ENCODE measurements around the gene C1QTNF9.
"Not testable (repeated sequence)": the region's sequence is repeated elsewhere in the genome, so short reads cannot be mapped to it uniquely, and the experiment has no call there.

C1QTNF9 gene

GRCh38 chr13:24284889-24285565 lies 24.4 kb upstream of the C1QTNF9 start:
- no peak for DNase-seq

- no peak for DNase-seq
Measured at GRCh38 chr13:24286624-24287023, 22.8 kb upstream of the C1QTNF9 start.

- no peak for DNase-seq
Measured at GRCh38 chr13:24287748-24288287, 21.6 kb upstream of the C1QTNF9 start.

GRCh38 chr13:24288870-24289269 lies 20.5 kb upstream of the C1QTNF9 start:
- no peak for DNase-seq

DNA sequence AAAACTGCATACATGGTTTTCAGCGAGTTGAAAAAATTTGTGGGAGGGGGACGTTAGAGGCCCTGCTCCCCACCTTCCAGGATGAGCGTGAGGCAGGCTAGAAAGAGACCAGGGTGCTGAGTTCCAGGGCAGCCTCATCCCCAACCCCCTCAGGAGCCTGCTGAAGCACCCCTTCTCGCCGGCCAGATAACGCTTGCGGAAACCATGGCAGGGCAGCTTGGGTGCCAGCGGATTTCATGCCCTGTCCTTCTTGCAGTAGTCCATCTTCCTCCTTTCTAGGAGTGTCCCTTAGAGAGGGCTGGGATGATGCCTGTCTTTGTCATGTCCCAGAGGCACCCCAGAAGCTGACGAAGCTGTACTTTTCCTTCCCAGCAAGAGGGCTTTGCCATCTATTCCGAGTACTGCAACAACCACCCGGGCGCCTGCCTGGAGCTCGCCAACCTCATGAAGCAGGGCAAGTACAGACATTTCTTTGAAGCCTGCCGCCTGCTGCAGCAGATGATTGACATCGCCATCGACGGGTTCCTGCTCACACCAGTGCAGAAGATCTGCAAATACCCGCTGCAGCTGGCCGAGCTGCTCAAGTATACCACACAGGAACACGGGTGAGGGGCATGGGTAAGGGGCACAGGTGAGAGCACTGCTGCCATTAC lies 19.0 kb upstream of the C1QTNF9 start:
- DNase-seq, result no peak

- DNase-seq, result no peak
Measured at GRCh38 chr13:24292481-24292880, 16.9 kb upstream of the C1QTNF9 start.

- DNase-seq, result no peak
Measured at GRCh38 chr13:24293746-24294145, 15.6 kb upstream of the C1QTNF9 start.

DNA sequence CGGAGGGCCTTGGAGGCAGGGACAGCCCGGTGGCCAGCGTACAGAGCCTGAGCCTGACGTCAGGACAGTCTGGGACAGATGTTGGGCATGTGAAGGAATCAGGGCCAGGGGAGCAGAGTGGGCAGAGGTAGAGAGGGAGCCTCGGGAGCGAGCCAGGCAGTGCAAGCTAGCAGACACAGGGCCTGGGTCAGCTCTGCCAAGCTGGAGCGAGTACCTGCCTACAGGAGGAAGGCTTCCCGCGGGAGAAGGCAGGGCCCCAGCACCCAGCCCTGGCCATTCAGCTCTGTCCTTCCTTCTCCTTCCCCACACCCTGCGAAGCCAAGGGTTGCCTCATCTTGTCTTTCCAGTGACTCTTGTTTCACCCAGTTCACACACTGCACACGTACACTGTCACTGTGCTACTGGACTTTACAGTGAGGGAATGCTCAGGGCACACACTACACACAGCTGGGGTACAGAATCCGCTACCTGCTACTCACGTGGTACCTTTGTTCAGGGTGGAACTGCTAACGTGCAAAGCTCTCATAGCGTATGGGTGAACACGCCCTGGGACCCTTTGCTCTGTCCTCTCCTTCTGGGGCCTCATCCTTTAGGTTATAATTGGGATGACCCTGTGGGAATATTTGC lies 9.8 kb upstream of the C1QTNF9 start:
- no peak for DNase-seq

DNA sequence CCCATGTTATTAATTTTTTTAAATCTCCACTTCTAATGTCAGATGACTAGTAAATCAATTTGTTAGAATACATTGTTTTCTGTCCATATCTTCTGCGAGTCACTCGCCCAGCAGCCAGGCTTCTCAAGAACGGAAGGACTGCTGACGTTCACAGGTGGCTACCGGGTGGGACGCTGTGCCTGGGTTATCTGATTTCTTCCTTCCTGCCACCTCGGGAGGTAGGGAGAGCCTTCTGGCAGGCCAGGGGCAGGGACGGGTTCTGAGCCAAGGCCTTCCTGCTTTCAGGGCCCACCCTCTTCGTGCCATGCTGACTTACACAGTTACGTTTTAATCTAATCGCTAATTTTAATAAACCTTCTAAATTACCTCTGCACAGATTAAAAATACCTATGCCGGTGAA lies 7.9 kb upstream of the C1QTNF9 start:
- DNase-seq, result no peak

- DNase-seq, result no peak
Measured at GRCh38 chr13:24301911-24302310, 7.5 kb upstream of the C1QTNF9 start.

DNA sequence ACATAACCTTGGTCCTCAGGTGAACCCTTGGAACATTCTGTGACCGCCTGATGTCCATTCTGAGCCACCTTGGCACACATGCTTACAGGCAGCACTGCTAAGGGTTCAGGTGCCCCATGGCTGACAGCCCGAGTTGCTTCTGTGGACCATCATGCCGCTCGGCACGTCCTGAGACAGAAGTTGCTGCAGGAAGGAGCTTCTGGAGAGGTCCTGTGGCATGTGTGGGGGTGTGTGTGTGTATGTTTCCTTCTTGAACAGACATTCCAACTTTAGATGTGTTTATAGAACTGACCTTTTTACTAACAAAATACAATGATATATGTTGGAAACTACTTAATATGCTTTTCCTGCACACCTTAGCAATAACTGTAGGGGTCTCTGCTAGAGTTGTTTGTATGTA lies 4.8 kb upstream of the C1QTNF9 start:
- DNase-seq, result no peak

GRCh38 chr13:24306632-24307031 lies 2.7 kb upstream of the C1QTNF9 start:
- no peak for DNase-seq

- DNase-seq, result no peak
Measured at GRCh38 chr13:24307211-24308067, 1.9 kb upstream of the C1QTNF9 start.

GRCh38 chr13:24308068-24308445 lies 1.3 kb upstream of the C1QTNF9 start:
- DNase-seq, result no peak

DNA sequence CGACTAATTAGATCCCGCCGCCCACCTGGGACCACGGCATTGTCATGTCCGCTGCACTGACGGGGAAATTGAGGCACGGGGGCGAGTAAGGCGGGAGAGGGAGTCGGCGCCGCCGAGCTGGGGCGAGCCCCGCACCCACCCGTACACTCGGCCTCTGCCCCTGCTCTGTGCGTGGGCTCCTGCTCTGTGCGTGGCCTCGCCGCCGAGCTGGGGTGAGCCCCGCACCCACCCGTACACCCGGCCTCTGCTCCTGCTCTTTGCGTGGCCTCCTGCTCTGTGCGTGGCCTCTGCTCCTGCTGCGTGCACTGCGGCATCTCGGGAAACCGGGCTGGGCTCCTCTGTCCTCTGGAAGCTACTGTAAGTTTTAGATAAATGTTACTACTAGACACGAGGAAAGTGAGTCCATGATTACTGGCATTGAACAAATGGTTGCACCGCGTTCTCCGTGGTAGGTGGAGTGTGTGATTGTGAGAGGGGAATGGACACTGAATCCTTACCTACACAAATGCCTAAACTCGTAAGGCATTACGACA lies 826 bp upstream of the C1QTNF9 start:
- no peak for DNase-seq

DNA sequence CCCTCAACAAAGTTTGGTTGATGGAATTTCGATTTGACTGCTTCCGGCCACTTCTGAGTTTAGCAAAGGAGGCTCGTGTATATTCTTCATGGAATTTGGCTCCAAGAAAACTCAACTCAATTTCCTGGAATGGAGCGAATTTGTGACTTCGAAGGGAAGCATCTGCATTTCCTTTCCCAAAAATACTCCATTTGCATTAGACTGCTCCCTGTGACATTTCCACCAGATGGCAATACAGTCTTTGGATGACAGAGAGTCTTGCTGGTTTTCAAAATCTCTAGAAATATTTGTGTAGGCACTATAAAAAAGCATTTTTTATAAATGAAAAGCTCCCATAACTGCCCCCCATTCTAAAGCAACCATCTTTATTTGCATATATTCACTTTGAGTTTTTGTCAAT lies 4.1 kb downstream of the C1QTNF9 start:
- no peak for DNase-seq

DNA sequence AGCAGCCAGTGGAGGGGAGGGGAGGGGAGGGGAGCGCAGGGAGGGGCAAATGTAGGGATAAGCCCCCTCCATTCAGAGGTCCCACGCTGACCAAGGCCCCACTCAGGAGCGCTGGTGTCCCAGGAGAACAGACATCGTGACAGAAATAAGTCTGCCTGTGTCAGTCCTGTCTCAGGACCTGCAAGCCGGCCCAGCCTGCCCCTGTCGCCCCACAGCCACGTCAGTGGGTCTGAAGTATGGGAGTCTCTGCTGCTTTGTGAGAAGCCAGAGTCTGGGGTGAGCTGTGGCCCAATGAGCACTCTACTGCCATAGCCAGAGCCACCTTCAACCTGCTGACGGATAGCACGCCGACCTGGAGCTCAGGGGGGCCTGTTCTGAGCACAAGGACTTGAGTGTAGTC lies 8.5 kb downstream of the C1QTNF9 start:
- not testable (repeated sequence) for DNase-seq

DNA sequence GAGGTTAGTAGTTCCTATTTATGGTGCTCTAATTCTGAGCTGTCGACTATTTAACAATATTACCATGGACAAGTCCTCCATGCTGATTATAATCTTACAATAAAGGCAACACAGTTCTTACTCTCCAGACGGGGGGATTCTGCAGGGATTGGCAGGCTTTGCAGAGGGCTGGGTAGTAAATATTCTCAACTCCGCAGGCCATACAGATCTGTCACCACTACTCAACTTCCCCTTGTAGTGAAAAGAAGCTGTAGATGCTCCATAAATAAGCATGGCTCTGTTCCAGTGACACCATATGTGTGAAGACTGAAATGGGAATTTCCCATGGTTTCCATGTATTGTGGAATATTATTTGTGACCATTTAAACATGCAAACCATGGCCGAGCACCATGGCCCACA lies 9.5 kb downstream of the C1QTNF9 start:
- DNase-seq, result not testable (repeated sequence)

GRCh38 chr13:24319641-24320040 lies 10.3 kb downstream of the C1QTNF9 start:
- DNase-seq, result not testable (repeated sequence)

- DNase-seq, result not testable (repeated sequence)
Measured at GRCh38 chr13:24321416-24321815, 12.0 kb downstream of the C1QTNF9 start.

DNA sequence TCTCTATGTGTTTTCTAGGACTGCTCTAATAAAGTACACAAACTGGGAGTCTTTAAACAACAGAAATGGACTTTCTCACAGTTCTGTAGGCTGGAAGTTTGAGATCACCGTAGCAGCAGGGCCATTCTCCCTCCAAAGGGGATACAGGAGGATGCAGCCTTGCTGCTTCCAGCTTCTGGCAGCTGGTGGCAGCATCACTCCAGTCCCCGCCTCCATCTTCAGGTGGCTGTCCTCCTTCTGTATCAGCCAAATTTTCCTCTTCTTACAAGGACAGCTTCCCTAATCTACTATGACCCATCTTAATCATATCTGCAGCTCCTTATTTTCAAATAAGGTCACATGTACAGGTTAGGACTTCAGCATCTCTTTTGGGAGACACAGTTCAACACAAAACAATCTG lies 13.1 kb downstream of the C1QTNF9 start:
- not testable (repeated sequence) for DNase-seq

- no peak for DNase-seq
Measured at GRCh38 chr13:24323036-24323738, 13.8 kb downstream of the C1QTNF9 start.

All from activated naive CD4-positive, alpha-beta T cell treated with Interleukin-2 at 50 U/mL for 16 hours (primary cell).